NCI-H748 (cell line): ENCODE data around the gene TPGS1.

Experiments
- DNase-seq: peaks from one replicate; lab custom pipeline; 2025; ENCODE audit not compliant: unreplicated experiment; lab: John Stamatoyannopoulos, UW

Gene TPGS1

DNA sequence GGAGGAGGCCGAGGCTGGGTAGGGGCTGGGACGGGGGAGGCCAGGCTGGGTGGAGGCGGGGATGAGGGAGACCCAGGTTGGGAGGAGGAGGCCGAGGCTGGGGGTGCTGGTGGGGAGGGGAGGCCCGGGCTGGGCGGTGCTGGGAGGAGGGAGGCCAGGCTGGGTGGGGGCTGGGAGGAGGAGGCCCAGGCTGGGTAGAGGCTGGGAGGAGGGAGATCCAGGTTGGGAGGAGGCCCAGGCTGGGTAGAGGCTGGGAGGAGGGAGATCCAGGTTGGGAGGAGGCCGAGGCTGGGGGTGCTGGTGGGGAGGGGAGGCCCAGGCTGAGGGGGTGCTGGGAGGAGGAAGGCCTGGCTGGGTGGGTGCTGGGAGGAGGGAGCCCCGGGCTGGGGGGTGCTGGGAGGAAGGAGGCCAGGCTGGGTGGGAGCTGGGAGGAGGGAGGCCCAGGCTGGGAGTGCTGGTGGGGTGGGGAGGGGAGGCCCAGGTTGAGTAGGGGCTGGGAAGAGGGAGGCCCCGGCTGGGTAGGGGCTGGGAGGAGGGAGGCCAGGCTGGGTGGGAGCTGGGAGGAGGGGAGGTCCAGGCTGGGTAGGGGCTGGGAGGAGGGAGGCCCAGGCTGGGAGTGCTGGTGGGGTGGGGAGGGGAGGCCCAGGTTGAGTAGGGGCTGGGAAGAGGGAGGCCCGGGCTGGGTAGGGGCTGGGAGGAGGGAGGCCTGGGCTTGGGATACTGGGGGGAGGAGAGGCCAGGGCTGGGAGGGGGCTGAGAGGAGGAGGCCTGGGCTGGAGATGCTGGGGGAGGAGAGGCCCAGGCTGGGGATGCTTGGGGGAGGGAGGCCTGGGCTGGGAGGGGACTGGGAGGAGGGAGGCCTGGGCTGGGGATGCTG, 10.7 kb downstream of the TPGS1 start:
- DNase-seq: no peak

DNA sequence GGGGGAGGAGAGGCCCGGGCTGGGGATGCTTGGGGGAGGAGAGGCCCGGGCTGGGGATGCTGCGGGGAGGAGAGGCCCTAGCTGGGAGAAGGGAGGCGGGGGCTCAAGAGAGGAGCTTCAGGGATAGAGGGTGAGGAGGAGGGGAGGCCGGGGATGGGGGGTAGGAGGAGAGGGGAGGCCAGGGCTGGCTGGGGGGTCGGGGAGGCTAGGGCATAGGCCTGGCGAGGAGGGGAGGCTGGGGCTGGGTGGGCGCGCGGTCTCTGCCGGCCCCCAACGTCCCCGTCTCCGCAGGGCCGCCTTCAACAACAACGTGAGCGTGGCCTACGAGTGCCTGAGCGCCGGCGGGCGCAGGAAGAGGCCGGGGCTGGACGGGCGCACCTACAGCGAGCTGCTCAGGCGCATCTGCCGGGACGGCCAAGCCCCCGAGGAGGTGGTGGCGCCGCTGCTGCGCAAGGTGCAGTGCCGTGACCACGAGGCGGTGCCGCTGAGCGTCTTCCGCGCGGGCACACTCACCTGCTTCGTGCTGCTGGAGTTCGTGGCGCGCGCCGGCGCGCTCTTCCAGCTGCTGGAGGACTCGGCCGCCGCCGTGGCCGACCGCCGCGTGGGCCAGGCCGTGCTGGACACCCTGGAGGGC, 11.4 kb downstream of the TPGS1 start:
- DNase-seq: peak; percentile 77

DNA sequence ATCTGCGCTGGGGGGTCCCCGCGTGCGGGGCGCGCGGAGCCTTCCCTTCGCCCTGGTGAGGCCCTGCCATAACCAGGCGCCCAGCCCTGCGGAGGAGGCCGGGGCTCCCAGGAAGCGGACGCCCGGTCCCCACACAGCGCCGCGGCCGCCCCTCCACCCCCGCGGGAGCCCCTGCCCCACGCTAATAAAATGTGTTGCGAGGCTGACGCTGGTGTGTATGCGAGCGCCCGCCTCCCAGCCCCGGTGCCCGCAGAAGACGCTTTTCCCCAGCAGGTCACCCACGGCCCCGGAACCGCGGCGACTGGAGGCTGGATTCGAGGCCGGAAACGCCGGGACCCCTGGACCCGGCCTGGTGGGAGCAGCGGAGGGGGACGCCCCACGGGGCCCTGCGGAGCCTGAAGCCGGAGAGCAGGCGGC, 12.2 kb downstream of the TPGS1 start:
- no peak for DNase-seq

DNA sequence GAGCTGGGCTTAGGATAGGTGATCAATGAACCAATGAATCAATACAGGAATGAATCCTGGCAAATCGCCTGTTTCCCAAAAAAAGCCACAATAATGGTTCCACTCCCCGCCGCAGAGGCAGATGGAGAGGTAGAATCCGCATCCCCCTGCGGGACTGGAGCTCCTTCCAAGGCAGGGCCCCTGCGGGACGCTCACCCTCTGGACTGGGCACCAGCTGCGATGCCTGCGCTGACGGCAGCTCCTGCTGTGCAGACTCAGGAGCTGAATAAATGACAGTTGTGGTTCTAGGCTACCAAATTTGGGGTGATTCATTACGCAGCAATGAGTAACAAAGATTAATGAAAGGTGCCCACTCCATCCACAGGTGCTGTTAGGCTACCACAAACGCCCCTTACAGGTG, 15.4 kb downstream of the TPGS1 start:
- DNase-seq: no peak

DNA sequence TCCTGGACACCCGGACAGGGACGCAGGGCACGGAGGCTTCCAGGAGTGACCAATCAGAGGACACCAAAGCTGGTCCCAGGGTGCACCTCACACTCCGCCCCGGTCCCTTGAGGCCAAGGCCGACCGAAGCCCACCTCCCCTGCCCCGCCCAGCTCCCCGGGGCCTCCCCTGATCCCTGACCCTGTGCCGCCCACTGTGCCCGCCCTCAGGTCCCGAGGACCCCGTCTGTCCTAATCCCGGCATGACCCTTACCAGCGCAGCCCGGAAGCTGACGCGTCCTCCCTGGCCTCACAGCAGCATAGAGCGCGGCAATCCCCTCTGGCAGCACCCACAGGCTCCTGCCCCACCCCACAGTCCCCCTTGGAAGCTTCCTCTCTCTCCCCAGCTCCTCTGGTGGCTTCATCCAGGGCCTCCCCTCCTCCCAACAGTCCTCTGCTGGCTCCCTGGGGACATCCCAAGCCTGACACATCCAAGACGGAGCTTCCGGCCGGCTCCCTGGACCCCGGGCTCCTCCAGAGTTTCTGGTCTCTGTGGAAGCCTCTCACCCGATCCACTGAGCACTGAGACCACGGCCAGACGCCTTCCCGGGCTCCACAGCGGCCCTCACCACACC, 16.9 kb downstream of the TPGS1 start:
- DNase-seq: peak; percentile 38

DNA sequence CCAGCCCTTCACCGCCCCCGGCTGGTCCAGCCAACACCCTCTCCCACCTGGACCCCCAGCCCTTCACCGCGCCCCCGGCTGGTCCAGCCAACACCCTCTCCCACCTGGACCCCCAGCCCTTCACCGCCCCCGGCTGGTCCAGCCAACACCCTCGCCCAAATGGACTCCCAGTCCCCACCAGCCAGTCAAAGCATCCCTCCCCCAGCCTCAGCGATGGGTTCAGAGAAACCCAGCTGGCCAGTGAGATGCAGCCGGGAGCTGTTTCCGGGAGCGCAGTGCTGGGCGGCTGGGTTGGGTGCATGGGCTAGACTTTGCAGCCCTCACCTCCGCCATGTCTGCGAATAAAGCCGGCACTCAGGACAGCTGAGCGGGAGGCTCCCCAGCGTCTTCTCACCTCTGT, 17.7 kb downstream of the TPGS1 start:
- no peak for DNase-seq

DNA sequence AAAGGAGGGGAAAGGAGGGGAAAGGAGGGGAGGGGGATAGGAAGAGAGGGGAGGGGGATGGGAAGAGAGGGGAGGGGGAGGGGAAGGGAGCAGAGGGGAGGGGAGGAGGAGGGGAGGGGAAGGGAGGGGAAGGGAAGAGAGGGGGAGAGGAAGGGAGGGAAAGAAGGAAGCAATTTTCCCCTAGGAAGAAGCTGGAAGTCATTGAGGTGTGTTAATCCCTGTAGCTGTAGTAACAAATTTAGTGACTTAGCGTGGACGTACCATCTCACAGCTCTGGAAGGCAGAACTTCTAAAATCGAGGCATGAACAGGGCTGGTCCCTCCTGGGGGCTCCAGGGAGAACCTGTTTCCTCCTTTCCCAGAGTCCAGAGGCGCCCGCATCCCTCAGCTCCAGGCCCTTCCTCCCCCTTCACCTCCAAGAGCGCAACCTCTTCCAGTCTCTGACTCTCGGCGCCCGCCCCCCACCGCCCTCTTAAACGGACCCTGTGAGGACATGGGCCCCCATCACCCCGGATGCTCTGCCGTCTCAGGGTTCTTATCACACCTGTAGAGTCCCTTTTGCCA, 18.6 kb downstream of the TPGS1 start:
- DNase-seq: no peak

DNA sequence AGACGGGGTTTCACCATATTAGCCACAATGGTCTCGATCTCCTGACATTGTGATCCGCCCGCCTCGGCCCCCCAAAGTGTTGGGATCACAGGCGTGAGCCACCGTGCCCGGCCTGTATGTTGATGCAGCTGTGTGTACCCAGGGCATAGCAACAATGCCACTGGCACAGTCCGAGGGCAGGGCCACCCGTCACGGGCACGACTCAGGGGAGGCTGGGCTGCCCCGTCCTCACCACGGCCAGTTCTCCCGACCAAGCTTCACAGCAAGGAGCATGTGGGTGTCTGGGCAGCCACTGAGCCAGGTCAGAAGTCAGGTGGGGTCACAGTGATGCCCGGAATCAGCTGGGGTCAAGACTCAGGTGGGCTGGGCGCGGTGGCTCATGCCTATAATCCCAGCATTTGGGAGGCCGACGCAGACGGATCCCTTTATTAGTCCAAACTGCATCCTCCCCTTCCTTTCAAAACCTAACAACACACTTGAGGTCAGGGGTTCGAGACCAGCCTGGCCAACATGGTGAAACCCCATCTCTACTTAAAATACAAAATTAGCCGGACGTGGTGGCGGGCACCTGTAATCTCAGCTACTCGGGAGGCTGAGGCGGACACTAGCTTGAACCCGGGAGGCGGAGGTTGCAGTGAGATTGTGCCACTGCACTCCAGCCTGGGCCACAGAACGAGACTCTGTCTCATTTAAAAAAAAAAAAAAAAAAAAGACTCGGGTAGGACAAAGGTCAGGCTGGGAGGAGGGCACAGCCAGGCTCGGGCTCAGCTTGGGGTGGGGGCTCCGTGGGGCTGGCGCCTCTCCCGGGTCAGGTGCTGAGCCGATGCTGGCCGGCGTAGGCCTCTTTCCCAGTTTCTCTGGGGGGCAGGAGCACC, 23.1 kb downstream of the TPGS1 start:
- no peak for DNase-seq

DNA sequence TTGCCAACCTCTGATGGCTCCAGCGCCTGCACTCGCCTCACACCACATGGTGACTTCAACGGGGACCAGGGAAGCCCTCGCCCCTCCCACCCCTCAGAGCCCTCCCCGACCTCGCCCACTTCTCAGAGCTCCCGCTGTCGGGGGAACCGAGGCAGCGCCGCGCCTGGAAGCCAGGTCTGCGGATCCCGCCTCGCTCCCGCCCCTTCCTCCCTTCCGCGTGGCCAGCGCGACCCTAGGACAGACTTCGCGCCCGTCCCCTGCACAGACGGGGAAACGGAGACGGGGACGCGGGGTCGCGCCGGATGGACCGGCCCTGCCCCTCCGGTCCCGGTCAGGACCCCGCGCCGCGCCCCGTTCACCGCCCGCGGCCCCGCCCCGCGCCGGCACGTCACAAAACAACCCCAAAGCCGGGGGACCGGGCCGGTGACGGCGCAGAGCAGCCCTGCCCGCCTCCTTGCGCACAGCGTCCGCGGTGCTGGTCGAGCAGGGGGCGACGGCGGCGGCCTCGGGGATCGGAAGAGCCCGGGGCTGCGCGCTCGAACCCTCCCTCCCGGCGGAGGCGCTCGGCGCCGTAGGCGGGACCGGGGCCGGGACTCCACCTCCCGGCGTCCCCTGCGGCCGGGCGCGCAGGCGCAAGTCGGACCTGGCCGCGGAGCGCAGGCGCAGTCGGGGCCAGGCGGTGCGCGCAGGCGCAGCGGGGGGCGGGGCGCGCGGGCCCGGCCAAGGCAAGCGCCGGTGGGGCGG, 23.9 kb downstream of the TPGS1 start:
- peak; percentile 80 for DNase-seq

DNA sequence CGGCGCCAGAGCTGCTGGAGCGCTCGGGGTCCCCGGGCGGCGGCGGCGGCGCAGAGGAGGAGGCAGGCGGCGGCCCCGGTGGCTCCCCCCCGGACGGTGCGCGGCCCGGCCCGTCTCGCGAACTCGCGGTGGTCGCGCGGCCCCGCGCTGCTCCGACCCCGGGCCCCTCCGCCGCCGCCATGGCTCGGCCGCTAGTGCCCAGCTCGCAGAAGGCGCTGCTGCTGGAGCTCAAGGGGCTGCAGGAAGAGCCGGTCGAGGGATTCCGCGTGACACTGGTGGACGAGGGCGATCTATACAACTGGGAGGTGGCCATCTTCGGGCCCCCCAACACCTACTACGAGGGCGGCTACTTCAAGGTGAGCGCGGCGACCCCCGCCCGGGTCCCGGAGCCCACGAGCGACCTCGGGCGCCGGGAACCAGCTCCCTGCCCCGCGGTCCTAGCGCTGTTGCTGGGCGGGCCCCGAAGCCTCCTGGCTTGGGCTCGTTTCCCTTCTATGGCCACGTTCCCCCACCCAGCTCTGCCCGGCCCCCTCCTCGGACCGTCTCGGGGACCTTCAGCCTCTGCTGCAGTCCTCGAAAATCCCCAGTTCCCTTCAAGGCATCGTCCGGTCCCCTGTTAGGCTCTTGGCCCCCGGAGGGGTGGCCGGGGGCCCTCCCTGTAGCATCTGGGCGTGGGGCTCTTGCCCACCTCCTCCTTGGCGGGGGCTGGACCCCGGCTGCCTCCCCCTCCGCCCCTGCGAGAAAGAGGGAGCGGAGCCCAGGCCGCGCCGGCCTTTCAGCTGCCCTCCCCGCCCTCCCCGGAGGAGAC, 24.7 kb downstream of the TPGS1 start, which contains the start of gene CDC34:
CDC34 (plus strand) TSS at position 8 of the 808 bp plus-strand sequence; CDS start at position 180, 172 bp downstream.
- DNase-seq: peak; percentile 56

DNA sequence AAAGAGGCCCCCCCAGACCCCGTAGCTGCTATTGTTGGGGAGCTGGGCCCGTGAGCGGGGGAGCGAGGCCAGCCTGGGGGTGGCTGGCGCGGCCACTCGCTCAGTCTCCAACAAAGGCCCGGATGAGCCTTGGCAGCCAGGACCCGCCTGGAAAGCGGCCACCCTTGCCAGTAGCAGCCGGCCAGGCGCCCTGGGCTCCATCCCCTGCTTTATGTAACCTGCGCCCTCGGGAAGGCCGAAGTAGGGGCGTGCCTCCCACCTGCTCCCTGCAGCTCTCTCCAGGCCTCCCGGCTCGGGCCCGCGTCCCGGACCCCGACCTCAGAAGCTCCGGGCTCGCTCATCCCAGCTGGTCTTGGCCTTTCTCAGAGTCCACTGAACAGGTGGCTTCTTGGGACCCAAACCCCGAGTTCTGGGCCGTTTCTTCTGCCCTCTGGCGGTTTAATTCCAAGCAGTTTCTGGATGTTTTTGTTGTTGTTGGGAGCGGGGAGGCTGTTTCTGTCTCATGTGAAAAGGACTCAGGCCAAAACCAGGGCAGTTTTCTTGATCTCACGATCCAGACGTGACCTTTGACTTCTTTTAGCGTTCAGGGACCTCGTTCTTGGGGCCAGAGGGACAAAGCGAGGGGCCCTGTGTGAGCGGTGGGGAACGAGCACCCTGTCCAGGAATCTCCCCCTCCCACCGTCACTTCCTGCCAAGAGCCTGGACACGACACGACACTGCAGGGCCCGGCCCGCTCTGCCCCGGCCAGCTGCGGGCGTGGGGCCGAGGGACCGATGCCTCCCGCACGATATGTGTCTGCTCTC, 25.5 kb downstream of the TPGS1 start:
- DNase-seq: peak; percentile 66

DNA sequence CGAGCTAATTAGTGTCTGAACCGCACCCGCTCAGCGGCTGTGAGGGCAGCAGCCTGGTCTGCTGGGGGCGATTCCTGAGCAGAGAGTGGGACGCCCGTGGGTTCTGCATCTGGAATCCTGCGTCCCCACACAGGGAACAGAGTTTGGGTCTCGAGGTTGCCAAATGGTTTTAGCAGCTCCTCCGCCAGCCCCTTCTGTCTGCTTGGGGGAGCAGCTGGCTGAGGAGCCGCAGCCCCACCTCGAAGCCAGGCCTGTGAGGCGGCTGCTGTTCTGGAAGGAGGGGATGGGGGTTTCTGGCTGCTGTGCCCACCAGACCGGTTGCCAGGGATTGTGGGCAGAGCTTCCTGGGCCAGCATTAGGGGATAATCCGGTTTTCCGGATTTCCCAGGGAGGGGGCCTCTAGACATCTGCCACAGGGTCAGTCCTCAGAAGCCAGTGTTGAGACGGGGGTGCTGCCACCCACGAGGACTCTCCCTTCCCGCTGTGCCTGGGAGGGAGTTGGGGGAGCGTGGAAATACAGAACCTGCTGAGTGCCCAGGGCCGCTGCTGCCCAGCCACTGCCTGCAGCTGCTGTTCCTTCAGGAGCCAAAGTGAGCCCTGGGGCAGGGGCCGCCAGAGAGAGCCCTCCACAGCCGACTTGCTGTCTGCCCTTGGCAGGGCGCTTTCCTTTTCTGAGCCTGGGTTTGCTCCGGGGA, 26.2 kb downstream of the TPGS1 start:
- no peak for DNase-seq

DNA sequence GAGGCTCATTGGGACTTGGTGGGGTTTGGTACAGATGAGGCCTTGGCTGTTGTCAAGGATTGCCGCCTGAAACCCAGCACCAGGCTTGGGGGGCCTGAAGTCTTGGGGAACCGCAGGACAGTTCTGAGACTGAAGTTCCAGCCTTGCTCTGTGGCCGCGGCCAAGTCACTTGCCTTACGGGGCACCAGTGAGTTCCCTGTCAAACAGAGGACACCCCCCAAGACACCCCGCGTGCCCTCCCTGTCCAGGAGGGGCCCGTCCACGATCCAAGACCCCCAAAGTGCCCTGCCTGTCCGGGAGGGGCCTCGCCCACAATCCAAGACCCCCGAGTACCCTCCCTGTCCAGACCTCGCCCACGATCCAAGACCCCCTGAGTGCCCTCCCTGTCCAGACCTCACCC, 26.8 kb downstream of the TPGS1 start:
- DNase-seq: no peak

DNA sequence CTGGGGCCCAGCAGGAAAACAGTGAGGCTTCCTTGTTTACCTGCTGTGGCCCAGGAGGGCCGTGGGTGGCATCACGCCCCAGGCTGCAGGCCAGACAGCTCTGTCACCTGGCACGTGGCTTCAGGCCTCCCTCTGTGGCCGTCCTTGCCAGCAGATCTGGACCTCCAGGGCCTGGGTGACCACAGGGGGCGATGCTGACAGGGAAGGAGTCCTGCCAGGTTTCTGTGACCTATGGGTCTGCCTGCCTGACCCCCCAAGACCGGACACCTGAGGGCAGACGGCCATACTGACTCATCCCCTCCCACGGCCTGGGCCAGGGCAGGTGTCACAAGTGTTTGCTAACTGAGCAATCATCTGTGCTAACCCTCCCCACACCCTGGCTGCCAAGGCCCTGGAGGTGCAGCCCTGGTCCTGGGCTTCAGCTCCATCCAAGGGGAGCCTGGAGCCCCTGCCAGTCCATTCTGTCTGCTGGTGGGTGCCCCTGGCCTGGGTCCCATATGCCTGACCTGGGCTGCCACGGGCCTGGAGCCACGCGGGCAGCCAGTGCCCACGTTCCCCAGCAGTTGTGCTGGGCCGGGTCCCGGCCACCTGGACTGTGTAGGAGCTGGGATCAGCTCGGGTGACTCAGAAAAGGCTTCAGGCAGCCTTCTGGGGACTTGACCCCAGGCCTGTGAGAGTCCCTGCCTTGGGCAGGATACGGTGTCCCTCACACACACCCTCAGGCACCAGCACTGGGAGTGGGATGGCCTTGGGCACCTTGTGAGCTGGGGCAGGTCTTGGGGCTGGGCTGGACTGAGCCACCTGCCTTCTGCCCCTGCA, 27.9 kb downstream of the TPGS1 start:
- DNase-seq: no peak

DNA sequence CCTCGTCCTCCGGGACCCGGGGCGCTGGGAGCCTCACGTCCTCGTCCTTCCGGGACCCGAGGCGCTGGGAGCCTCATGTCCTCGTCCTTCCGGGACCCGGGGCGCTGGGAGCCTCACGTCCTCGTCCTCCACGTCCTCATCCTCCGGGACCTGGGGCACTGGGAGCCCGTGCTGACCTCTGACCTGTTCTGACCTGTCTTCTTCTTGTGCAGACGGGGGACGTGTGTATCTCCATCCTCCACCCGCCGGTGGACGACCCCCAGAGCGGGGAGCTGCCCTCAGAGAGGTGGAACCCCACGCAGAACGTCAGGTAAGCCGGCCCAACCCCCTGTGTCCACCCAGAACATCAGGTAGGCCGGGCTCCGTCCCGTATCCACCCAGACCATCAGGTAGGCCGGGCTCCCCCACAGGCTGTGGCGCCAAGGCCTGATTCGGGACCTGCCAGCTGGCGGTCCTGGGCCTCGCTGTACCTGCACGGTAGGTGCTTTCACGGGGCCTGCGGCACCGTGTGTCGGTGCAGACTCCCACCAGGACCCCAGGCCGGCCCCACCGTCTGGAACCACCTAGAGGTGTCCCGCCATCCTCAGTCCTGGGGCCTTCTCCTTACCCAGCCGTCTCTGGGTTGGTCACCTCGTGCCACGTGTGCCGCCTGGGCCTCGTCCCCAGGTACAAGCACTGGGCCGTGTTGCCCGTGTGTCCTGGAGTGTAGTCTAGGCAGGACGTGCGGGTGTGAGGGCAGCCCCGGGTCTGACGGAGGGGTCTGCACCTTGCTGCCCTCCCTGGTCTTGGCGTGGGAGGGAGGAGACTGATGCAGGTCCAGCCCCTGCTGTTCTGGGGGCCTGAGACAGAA, 29.0 kb downstream of the TPGS1 start:
- DNase-seq: no peak

DNA sequence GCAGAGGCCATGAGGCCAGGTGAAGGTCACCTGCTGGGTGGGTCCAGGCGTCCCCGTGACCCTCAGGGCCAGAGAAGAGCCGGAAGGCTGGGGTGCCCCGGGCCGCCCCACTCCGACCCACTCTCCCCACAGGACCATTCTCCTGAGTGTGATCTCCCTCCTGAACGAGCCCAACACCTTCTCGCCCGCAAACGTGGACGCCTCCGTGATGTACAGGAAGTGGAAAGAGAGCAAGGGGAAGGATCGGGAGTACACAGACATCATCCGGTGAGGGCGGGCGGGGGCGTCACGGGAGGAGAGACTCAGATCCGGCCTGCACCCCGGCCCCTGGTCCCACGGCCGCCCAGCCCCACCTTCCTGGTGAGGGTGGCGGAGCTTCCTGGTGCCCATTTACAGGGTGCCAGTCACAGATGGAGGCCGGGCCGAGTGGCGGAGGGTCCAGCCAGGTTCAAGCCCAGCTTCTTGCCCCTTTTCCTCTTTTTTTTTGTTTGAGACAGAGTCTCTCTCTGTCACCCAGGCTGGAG, 29.6 kb downstream of the TPGS1 start:
- no peak for DNase-seq
